GM12865 (cell line): ENCODE measurements around the gene FAM193A.
"Not testable (repeated sequence)": the region's sequence is repeated elsewhere in the genome, so short reads cannot be mapped to it uniquely, and the experiment has no call there.

Experiments used
- DNase-seq: peaks from one replicate; pipeline ENCODE4 v3.0.0; 2010; ENCODE audit warnings: low read depth
- H3K4me3 ChIP-seq: 2 replicates; pipeline ENCODE4 v1.5.1; 2011; ENCODE audit warnings: mild to moderate bottlenecking, low read depth, low read length, control low read depth
- CTCF ChIP-seq: IDR thresholded peaks from 2 replicates; pipeline ENCODE4 v1.5.1; 2011; ENCODE audit warnings: low read length, control low read depth, low read depth, inconsistent platforms; ENCODE audit not compliant: insufficient read depth; ENCODE audit errors: missing control alignments

FAM193A gene

GRCh38 chr4:2608291-2608690, 71.8 kb downstream of the FAM193A start:
- no peak for DNase-seq
- no peak overlapping the region for H3K4me3 ChIP-seq
- TF ChIP-seq CTCF, result no peak

- no peak for TF ChIP-seq CTCF
Measured at GRCh38 chr4:2615821-2616220, 79.4 kb downstream of the FAM193A start.

GRCh38 chr4:2617955-2618354, 81.5 kb downstream of the FAM193A start:
- TF ChIP-seq CTCF, result no peak
- no peak overlapping the region for H3K4me3 ChIP-seq
- DNase-seq, result no peak

More at GRCh38 chr4:2615821-2616220, 79.4 kb downstream of the FAM193A start:
- no peak for DNase-seq
- no peak overlapping the region for H3K4me3 ChIP-seq

- DNase-seq, H3K4me3 ChIP-seq: not testable (repeated sequence)
Measured at GRCh38 chr4:2618729-2619128, 82.3 kb downstream of the FAM193A start.

- H3K4me3 ChIP-seq, result no peak overlapping the region
- no peak for TF ChIP-seq CTCF
- no peak for DNase-seq
Measured at GRCh38 chr4:2619459-2619858, 83.0 kb downstream of the FAM193A start.

- DNase-seq, result no peak
- no peak for TF ChIP-seq CTCF
- H3K4me3 ChIP-seq, result no peak overlapping the region
Measured at GRCh38 chr4:2621419-2621818, 85.0 kb downstream of the FAM193A start.

GRCh38 chr4:2623442-2623841, 87.0 kb downstream of the FAM193A start:
- H3K4me3 ChIP-seq, result no peak overlapping the region
- no peak for TF ChIP-seq CTCF
- no peak for DNase-seq
